Activated CD8-positive, alpha-beta memory T cell treated with anti-CD3 and anti-CD28 coated beads, Interleukin-2, amount 50 U/mL, for 1 hour (primary cell): ENCODE results near the gene NOTCH1.
"Not testable (repeated sequence)": the region's sequence is repeated elsewhere in the genome, so short reads cannot be mapped to it uniquely, and the experiment has no call there.

ENCODE experiments used
- DNase-seq: peaks from one replicate; pipeline ENCODE4 v3.0.0-alpha.2; 2020; ENCODE audit errors: extremely low read depth

Gene NOTCH1

DNA sequence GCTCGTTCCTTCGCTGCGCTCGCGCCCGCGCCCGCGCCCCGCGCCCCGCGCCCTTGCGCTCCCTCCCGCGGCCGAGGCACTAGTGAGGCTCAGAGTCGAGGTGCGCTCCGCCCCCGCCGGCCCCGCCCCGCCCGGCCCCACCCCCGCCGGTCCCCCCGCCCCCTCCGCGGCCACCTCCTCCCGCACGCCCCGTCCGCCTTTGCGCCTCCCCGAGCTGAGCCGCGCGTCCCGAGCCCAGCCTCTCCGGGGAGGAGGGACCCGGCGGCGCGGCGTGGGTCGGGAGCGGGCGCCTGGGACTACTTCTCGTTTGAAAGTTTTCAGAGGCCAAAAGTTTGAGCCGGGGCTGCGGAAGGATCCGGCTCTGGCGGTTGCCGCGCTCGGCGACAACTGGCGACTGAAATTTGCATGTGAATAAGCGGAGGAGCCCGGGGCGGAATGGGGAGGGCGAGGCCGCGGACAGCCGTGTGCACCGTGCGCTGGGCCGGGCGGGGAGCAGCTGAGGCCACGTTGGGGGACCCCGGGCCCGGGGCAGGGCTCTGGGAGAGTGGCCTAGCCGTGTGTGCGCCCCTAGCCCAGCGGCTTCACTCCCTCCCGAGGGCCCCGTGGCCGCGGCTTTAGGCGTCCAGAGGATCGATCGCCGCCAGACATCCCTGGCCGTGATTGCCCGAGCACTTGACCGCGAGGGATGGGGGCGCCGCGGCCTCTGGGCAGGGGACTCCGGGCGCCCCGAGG lies at the start of gene NOTCH1:
Gene NOTCH1 (minus strand): TSS at position 84 of the 732 bp plus-strand sequence. CDS start 262 bp downstream, outside the sequence.
- DNase-seq: peak; percentile 55

DNA sequence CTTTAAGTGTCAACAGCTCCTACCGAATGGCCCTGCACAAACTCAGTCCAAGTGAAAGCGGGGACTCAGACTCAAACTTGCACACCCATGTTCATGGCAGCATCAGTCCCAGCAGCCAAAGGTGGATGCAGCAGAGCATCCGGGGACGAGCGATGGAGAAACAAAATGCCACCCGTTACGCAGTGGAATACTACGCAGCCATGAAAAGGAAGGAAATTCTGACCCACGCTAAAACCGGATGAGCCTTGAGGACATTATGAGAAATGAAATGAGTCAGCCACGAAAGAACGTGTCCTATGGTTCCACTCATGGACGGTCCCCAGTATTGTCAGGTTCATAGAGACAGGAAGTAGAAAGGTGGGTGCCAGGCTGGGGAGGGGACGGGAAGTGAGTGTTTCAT lies 48.6 kb upstream of the NOTCH1 start:
- DNase-seq: no peak

DNA sequence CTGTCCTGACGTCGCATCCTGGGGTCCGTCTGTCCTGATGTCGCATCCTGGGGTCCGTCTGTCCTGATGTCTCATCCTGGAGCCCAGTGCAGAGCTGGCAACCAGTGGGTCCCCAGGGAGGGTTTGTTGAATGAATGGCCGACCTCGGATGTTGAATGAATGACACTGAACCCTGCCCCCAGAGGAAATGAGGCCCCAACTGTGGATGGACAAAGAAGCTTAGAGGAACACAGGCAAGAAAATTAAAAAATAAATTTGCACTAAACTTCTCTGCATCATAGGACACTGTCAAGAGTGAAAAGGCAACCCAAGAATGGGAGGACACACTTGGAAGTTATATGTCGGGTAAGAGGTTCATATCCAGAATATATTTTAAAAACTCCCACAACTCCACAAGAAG lies 47.7 kb upstream of the NOTCH1 start:
- no peak for DNase-seq

DNA sequence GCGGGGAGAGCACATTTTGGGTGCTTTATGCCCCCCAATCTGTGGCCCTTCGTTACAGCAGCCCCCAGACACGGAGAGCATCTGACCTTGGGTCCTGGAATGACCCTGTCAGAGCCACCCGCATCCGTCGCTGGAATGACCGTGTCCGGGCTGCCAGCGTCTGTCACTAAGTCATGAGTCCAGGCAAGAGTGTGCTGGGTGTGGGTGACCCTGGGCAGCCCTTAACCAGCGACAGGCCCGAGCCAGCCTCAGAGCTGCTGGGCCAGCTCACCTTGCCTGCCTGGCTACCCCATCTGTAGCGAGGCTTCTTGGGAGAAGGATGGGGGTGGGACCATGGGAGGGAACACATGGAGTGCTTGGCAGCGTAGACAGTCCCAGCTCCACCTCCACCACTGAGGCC lies 46.8 kb upstream of the NOTCH1 start:
- DNase-seq: no peak

DNA sequence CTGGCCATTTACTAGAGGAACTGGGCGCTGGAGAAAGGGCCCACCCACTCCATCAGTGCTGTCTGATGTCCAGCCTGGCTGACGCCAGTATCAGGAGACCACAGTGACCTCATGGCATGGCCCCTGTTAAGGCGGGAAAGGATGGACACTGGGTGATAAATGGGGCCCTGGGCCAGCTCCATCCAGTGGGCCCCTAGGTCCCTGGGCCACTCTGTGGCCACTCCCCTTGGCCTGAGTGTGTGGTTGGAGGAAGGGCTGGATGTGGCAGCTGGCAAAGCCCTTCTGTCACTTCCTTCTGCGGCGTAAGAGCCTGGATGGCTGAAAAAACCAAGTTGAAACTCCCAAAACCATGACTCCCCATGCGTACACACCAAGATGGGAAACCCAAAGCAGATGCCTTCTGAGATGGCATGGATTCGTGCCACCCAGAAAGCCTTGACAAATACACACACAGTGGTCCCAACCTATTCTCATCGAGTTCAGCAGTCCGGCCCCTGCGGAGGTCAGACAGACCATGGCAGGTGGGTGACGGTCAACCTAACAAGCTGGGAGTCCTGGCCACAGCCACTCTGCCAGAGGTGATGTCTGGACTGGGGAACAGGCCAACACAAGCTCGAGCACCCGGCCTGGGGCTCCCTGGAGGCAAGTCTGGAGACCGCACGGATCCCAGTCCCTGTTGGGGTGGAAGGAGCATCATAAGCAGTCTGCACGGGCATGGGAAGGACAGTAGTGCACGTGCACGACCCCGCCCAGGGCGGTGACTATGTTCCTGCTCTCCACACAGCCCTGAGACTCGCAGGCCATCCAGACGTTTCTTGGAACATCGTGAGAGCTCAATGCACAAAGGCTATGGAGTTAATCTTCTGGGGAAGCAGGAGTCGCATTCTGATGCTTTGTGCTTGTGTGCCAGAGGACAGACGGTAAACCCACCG lies 45.2 kb upstream of the NOTCH1 start:
- no peak for DNase-seq

DNA sequence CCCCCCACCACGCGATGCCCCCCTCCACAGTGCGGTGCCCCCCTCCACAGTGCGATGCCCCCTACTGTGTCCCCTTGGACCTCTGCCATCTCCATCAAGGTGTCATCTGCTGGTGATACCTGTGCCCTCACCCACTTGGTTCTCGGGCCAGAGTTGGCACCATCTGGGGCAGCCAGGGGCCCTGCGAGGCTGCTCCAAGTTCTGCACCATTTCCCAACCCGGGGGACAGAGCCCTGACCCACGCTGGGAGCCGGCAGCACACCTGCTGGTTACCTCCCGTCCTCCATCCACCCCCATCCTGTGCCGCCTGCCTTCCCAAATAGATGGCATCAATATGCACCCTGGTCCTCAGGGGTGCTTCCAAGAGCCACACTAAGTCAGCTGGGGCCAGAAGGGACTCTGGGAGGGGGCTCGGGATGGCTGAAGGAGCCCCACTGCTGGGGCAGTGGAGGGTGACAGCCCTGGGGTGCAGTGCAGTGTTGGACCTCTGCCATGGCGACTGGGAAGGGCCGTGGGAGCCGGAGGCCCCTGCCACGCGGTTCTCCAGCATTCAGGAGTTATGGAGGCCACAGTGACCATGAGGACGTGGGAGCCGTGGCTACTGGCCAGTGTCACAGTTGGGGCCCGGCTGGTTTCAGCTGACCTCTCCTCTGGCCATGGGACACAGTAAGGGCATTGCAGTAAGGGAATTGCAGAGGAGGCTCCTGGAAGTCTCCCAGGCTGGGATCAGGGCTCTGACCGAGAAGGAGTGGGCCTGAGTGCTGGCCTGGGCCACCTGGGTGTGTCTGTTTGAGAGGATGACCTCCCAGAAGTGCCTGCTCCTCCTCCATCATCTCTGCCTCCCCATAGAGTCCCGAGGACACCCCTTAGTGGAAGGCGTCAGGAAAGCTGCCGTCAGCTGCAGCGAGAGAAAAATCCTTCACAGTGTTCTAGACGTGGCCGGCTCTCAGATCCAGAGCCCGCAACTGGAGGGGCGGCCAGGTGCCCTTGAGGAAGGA lies 44.2 kb upstream of the NOTCH1 start:
- DNase-seq: no peak

DNA sequence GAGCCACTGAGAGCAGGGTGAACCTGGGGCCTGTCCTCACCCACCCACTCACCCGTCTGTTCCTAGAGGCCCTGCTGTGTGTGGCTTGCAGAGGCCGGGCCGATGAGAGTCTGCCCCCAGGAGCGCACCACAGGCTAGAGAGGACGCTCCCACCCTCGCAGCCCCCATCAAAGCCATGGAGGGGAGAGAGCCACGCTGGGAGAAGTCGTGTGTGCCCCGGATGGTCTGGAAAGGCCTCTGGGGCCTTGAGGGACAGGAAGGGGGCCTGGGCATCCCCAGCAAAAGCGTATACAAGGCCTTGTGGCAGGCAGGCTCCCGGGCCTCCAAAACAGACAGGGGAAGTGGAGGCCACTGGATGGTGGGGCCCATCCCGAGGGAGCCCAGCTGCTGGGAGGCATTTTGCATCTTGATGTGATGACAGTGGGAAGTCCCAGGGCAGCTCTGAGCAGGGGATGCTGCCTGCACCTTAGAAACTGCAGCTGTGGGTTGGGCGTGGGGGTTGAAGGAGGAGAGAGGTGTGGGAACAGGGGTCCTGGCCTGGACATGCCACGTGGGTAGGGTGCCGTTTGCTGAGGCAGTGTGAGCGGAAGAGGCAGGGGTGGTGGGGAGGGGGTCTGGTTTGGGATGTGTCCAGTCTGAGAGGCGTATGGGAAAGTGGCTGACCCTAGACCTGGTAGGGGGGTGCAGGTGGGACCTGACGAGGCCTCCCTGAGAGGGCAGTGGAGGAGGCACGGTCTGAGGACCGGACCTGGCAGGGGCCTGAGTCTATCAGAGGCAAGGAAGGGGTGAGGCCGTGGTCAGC lies 43.0 kb upstream of the NOTCH1 start:
- no peak for DNase-seq

DNA sequence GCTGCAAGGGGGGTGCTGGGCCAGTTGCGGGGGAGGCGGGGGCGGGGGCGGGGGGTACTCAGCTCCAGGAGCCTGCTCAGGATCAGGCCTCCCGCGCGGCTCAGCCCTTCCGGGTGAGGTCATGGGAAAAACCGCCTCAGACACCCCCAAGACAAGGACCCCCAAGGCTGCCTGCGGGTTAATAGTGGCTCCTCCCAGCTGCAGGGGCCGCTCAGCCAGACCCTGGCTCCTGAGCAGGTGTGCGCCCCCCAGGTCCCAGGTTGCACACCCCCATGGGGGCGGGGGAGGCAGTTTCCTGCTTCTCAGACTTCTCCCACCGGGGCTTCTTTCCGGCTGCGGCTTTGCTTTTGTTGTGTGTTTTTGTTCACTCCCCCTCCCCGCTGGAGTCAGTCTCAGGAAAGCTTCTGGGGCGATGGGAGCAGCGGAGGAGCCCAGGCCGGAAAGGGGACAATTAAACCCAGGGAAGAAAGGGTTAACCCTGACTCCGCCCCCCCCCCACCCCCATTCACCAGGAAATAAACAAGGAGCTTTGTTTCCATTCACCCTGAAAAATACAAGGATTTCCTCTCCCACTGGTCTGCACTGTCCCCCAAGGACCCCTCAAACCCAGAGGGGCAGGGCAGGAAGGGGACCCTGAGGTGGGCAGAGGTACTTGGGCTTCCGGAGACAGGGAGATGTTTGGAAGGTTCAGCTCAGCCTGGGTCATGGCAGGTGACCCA lies 42.3 kb upstream of the NOTCH1 start:
- no peak for DNase-seq

DNA sequence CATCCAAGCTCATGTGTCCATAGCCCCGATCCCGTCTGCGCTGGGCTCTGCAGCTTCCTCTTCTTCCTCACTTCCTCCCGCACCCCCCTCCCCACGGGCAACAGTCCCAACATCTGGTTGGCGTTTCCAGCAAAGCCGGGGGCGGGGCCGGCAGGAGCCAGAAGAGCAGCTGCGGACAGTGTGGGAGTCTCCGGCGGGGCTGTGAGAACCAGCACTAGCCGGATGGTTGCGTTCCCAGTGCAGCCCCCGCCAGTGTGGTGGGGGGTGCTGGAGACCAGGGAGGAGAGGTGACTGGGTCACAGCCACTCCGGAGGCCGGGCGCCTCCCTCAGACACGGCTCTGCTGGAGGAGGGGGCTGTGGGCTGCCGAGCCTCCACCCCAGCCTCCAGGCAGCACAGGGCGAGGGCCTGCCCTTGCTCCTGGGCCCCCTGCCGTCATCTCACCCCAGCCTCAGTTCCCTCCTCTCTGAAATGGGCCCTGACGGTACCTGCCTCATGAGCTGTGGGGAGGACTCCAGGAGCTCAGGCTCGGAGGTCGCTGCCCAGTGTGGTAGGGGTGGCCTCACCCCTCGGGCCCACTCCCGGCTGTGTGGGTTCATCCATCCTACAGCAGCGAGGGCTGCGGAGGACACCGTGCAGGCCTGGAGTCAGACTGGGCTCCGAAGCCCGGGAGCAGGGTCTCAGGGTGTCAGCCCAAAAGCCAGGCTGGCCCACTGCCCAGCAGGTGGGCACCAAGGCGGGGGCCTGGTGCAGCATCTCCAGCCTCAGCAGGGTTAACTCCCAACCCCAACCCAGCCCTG lies 41.5 kb upstream of the NOTCH1 start:
- DNase-seq: no peak

DNA sequence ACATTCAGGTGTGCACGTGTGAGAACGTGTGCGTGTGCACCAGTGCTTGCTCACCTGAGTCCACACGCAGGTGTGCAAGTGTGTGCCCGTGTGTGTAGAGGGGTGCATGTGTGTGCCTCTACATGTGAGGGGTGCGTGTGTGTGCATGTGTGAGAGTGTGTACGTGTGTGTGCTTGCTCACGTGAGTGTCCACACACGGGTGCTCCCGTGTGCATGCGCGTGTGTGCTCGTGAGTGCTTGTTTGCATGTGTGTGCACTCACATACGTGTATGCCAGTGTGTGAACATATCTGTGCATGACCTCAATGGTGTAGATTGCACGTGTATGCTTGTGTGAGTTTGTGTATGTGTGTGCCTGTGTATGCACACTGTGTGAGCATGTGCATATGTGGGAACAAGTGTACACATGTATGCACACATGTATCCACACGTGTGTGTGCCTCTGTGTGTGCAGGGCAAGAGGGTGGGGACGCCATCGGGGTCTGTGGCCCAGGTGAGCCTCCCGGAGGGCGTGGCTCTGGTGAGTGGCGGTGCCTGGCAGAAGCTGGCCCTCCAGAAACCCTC lies 40.6 kb upstream of the NOTCH1 start:
- DNase-seq: no peak

DNA sequence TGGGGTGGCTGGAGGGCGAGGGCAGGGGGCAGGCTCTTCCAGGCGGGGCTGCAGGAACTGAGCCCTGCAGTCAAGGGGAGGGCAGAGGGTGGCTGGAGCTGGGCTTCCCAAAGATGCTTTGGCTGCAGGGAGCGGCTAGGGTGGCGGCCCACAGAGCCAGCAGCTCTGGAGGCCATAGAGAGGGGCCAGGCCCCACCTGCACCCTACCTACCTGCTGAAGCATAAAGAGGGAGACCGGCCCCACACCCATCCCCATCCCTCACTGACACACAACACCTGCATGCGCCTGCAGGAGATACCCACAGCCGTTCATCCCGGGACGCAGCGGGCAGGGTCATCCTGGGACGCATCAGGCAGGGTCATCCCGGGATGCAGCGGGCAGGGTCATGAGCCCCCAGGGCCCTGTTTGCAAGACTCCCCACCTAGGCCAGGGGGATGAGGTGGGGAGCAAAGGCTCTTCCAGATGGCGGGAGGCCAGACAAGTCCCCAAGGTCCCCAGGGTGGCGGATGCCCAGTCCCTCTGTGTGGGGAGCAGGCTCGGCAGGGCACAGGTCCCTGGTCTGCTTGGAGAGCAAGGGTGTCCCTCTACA lies 39.8 kb upstream of the NOTCH1 start:
- DNase-seq: no peak

DNA sequence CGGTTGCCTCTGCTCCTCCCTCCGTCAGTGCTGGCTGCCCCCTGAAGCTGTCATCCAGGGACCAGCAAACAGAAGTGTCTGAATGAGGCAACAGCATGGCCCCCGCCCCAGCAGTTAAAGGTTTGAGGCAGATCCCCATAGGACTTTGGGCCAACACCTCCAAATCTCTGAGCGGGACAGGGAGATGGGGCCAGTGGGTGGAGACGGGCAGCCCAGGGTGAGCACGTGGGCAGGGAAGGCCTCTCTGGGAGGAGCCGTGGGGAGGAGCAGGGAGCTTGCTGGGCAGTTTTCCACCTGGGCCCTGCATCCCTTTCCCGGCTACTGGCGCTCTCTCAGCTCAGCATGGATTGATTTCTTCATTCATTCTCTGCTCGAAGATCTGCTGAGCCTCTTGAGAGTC lies 39.1 kb upstream of the NOTCH1 start:
- no peak for DNase-seq

DNA sequence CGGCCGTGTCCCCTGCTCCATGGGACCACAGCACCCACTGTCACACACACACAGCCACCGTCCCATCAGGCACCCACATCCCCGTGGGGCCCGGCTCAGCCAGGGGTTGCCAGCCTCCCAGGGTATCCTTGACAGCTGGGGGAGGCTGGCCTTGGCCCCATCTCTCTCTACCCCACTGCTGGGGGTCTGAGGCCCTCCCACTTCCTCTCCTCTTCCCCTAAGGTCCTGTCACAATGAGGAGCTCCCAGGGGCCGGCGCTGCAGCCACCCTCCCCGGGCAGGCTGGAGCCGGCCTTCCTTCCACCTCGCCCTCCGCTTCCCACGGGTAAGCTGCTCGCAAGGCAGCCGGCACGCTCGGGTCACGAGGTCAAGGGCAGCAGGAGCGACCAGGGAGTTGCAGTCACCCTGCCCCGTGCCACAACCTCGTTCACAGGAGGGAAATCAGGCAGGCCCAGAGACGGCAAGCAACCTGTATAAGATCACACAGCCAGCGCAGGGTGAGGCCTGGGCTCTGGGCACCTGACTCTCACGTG lies 38.6 kb upstream of the NOTCH1 start:
- DNase-seq: no peak

DNA sequence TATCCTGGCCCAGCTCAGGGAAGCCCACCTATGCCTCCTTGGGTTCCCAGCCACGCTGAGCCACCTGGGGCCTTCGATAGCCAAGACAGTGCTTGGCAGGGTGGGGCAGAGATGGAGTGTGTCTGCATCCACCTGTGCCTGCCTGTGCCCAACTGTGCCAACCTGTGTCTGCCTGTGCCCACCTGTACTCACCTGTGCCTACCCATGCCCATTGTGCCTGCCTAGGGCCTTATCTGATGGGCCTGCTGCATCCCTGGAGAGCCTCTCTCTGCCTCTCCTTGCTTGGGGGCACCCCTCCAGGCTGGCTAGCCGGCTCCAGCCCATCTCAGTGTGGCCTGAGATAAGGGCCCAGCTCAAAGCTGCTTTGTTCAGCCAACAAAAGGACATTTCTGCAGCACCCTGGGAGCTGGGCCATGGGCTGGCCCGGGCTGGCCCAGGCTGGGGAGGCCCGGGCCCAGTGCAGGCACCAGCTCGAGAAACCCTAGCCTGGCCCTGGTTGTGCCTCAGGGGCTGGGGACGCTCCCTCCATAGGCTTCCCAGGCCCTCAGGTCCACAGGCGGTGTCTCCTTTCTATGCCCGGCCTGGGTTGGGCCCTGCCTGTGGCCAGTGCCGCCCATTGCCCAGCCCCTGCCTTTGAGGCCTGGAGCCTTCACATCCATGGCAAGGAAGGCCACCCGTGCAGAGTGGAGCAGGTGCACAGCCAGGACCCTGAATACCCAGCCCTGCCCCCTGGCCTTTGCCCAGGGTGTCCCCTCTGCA lies 37.3 kb upstream of the NOTCH1 start:
- no peak for DNase-seq

DNA sequence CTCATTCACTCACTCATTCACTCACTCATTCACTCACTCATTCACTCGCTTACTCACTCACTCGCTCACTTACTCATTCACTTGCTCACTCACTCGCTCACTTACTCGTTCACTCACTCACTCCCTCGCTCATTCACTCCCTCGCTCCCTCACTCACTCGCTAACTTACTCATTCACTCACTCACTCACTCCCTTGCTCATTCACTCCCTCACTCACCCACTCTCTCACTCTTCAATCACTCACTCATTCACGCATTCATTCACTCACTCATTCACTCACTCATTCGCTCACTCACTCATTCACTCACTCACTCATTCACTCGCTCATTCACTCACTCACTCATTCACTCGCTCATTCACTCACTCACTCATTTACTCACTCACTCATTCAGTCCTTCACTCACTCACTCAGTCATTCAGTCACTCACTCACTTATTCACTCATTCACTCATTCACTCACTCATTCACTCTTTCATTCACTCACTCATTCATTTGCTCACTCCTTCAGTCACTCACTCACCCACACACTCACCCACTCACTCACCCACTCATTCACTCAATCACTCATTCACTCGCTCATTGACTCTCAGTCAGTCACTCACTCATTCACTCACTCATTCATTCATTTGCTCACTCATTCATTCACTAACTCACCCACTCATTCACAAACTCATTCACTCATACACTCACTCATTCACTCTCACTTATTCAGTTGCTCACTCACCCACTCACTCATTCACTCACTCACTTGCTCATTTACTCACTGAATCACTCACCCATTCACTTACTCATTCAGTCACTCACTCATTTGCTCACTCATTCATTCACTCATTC lies 36.0 kb upstream of the NOTCH1 start:
- no peak for DNase-seq

DNA sequence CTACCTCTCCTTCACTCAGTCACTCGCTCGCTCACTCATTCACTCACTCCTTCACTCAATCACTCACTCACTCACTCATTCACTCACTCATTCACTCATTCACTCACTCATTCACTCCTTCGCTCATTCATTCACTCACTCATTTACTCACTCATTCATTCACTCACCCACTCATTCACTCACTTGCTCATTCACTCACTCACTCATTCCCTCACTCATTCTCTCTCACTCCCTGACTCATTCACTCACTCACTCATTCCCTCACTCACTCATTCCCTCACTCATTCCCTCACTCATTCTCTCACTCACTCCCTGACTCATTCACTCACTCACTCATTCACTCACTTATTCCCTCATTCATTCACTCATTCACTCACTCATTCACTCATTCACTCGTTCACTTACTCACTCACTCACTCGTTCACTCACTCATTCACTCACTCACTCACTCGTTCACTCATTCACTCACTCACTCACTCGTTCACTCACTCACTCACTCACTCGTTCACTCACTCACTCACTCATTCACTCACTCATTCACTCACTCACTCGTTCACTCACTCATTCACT lies 33.9 kb upstream of the NOTCH1 start:
- DNase-seq: not testable (repeated sequence)
